Loucy (cell line): Measurements from ENCODE around the gene DOLK.

Experiments
- H2AFZ ChIP-seq: fragments of 200-600 bp; sonication (generic); 2 replicates; pipeline ENCODE4 v1.6.0; 2016; ENCODE audit warnings: antibody characterized with exemption, mild to moderate bottlenecking, low read length, moderate library complexity
- H3F3A ChIP-seq: fragments of 200-600 bp; 2 replicates; pipeline ENCODE4 v1.6.0; 2016; ENCODE audit warnings: antibody characterized with exemption, low read depth, mild to moderate bottlenecking
- H3K27me3 ChIP-seq: fragments of 200-600 bp; sonication (generic); 2 replicates; pipeline ENCODE4 v1.6.1; 2014; ENCODE audit warnings: low read length, mild to moderate bottlenecking; ENCODE audit not compliant: insufficient read depth, poor library complexity, severe bottlenecking
- H3K36me3 ChIP-seq: fragments of 200-600 bp; sonication (generic); 2 replicates; pipeline ENCODE4 v1.6.1; 2016; ENCODE audit warnings: low read length; ENCODE audit not compliant: insufficient read depth
- H3K4me1 ChIP-seq: fragments of 200-600 bp; sonication (generic); 2 replicates; pipeline ENCODE4 v1.5.1; 2014; ENCODE audit warnings: low read length, mild to moderate bottlenecking; ENCODE audit not compliant: insufficient read depth, poor library complexity, severe bottlenecking
- H3K4me2 ChIP-seq: fragments of 200-600 bp; sonication (generic); 2 replicates; pipeline ENCODE4 v1.6.0; 2014; ENCODE audit warnings: antibody characterized with exemption, low read length, low read depth, mild to moderate bottlenecking; ENCODE audit not compliant: poor library complexity, severe bottlenecking
- H3K4me3 ChIP-seq: fragments of 200-600 bp; sonication (generic); 2 replicates; pipeline ENCODE4 v1.5.1; 2014; ENCODE audit warnings: low read length, mild to moderate bottlenecking, mixed read lengths; ENCODE audit not compliant: poor library complexity, severe bottlenecking
- H3K79me2 ChIP-seq: fragments of 200-600 bp; sonication (generic); 2 replicates; pipeline ENCODE4 v1.6.1; 2014; ENCODE audit warnings: low read length; ENCODE audit not compliant: insufficient read depth
- H3K9ac ChIP-seq: fragments of 200-600 bp; sonication (generic); 2 replicates; pipeline ENCODE4 v1.6.0; 2014; ENCODE audit warnings: mild to moderate bottlenecking, low read depth, low read length, moderate library complexity; ENCODE audit not compliant: poor library complexity, severe bottlenecking
- H3K9me2 ChIP-seq: fragments of 200-600 bp; sonication (generic); replicated peaks from 2 replicates; pipeline ENCODE4 v1.6.1; 2016; ENCODE audit warnings: low read depth, low read length, mixed read lengths
- H3K9me3 ChIP-seq: fragments of 200-600 bp; sonication (generic); 2 replicates; pipeline ENCODE4 v1.6.1; 2014; ENCODE audit warnings: mild to moderate bottlenecking, antibody characterized with exemption, low read length, low read depth; ENCODE audit not compliant: insufficient read depth
- H4K20me1 ChIP-seq: fragments of 200-600 bp; sonication (generic); 2 replicates; pipeline ENCODE4 v1.6.0; 2014; ENCODE audit warnings: antibody characterized with exemption, low read length, mild to moderate bottlenecking; ENCODE audit not compliant: insufficient read depth, poor library complexity, severe bottlenecking
- EZH2phosphoT487 ChIP-seq: fragments of 200-600 bp; IDR thresholded peaks from 2 replicates; pipeline ENCODE4 v1.6.1; 2018; ENCODE audit warnings: antibody characterized with exemption, mild to moderate bottlenecking, moderate library complexity, borderline replicate concordance
- TF ChIP-seq, protein P1 (sequence below): fragments of 200-600 bp; sonication (generic); conservative IDR thresholded peaks from 2 replicates; pipeline ENCODE4 v1.5.1; 2014; ENCODE audit warnings: mild to moderate bottlenecking, antibody characterized with exemption, low read length

The DOLK gene

DNA sequence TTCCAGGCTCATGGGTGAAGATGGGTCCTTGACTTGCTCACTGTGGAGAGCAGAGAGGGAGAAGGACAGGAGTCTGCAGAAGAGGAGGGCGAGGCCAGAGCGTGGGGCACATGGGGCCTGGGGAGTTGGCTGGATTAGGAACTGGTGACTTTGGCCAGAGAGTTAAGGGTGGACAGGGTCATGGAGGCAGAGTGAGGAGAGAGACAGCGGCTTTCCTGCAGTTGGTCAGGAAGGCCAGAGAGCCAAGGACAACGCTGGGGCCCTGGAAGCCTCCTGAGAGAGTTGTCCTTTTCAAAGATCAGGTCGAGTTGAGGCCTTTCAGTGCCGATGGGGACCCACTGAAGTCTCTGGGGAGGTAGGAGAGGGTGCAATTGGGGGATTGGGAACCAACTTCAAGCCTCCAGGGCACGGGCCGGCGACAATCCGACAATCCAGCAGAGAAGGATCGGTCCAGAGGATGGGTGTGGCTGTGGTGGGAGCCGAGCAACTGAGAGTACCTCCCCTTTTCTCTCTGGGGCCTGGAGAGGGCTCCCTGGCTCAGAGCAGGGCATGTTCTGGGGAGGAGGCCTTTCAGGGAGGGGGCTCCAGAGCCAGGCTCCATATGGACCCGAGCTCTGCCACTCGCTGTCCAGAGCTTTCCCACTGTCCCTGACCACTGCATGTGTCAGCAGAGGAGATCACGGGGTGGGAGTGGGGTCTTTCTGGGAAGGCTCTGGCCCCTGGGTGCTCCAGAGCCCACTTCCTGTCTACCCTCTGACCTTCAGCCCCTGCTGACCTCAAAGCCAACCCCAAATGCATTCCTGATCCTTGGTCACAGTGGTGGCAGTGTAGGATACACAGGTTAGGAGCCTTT lies 34.1 kb downstream of the DOLK start:
- no peak overlapping the region for H3K4me3 ChIP-seq
- peaks cover 28% of the 10 kb centered on the region; the same call in 1 of the 2 replicates for H3K36me3 ChIP-seq
- H3K79me2 ChIP-seq = no peaks in the 10 kb centered on the region
- H4K20me1 ChIP-seq = no peaks in the 10 kb centered on the region
- no peaks in the 10 kb centered on the region for H3F3A ChIP-seq
- no peaks in the 10 kb centered on the region for H3K9me3 ChIP-seq
- H3K4me1 ChIP-seq = no peaks in the 10 kb centered on the region
- no peak overlapping the region for H2AFZ ChIP-seq
- TF ChIP-seq, protein P1, sequence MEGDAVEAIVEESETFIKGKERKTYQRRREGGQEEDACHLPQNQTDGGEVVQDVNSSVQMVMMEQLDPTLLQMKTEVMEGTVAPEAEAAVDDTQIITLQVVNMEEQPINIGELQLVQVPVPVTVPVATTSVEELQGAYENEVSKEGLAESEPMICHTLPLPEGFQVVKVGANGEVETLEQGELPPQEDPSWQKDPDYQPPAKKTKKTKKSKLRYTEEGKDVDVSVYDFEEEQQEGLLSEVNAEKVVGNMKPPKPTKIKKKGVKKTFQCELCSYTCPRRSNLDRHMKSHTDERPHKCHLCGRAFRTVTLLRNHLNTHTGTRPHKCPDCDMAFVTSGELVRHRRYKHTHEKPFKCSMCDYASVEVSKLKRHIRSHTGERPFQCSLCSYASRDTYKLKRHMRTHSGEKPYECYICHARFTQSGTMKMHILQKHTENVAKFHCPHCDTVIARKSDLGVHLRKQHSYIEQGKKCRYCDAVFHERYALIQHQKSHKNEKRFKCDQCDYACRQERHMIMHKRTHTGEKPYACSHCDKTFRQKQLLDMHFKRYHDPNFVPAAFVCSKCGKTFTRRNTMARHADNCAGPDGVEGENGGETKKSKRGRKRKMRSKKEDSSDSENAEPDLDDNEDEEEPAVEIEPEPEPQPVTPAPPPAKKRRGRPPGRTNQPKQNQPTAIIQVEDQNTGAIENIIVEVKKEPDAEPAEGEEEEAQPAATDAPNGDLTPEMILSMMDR = no peak
- no peak for TF ChIP-seq EZH2phosphoT487
- no peak overlapping the region for H3K4me2 ChIP-seq
- no peak overlapping the region for H3K9ac ChIP-seq
- no peaks in the 10 kb centered on the region for H3K27me3 ChIP-seq
- H3K9me2 ChIP-seq = no peaks in the 10 kb centered on the region

DNA sequence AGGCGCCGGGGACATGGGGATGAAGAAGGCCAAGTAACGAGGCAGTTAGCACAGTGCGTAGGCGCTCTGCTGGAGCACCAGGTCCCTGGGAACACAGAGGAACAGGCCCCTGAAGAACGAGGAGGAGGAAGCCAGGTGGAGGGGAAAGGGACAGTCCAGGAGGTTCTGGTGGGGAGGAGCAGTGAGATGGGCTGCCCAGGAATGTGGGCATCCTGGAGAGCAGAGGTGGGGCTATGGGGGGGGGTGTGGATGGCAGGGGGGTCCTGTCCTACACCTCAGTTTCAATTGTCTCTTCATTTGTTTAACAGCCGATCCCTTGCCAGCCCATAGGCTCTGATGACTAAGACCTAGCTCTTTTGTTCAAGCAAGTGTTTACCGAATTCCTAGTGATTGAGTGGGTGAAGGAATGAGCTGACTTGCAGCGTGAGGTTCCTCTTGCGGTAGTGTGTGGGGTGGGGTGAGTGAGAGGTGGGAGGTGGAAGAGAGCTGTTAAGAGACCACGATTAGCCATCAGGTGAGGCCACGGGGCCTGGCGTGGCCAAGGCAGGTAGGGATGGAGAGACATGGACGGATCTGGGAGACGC lies 35.0 kb downstream of the DOLK start:
- no peak overlapping the region for H3K4me2 ChIP-seq
- no peak overlapping the region for H3K9ac ChIP-seq
- H3K27me3 ChIP-seq = no peaks in the 10 kb centered on the region
- no peaks in the 10 kb centered on the region for H3K9me3 ChIP-seq
- H3K4me3 ChIP-seq = no peak overlapping the region
- TF ChIP-seq, protein P1 = no peak
- TF ChIP-seq EZH2phosphoT487 = no peak
- H3K4me1 ChIP-seq = no peaks in the 10 kb centered on the region
- peaks cover 26% of the 10 kb centered on the region; the same call in 1 of the 2 replicates for H3K36me3 ChIP-seq
- no peaks in the 10 kb centered on the region for H3F3A ChIP-seq
- H4K20me1 ChIP-seq = no peaks in the 10 kb centered on the region
- H3K9me2 ChIP-seq = no peaks in the 10 kb centered on the region
- no peak overlapping the region for H2AFZ ChIP-seq
- no peaks in the 10 kb centered on the region for H3K79me2 ChIP-seq

DNA sequence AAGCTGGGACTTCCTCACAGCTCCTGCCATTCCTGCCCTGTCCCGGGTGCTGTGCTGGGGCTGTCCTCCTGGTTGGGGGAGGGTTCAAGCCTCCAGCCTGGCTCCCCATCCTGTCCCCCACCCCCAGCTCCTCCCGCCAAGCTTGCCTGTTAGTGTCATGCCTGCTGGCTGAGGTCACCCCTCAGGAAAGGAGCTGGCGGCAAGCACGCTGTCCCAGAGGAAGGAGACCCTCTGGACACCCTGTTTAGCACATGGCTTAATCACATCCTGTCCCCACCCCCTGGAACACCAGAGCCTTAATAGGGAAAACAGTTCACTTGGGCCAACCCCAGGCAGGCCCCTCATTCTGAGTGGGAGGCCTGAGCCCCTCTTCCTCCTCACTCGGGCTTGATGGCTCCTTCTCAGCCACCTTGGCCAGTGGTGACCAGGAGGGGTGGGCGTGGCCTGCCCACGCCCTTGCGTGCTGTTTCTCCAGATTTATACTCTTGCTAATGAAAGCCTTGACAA lies 35.8 kb downstream of the DOLK start:
- Histone ChIP-seq H3K4me1 (no peaks in the 10 kb centered on the region), H3F3A (no peaks in the 10 kb centered on the region), H3K9me3 (no peaks in the 10 kb centered on the region), H2AFZ (no peak overlapping the region), H3K9me2 (no peaks in the 10 kb centered on the region), H3K36me3 (peaks cover 24% of the 10 kb centered on the region; the same call in 1 of the 2 replicates), H3K4me2 (no peak overlapping the region), H4K20me1 (no peaks in the 10 kb centered on the region), H3K27me3 (no peaks in the 10 kb centered on the region), H3K79me2 (no peaks in the 10 kb centered on the region), H3K9ac (no peak overlapping the region), H3K4me3 (no peak overlapping the region)
- TF ChIP-seq, protein P1 = no peak
- TF ChIP-seq EZH2phosphoT487 = no peak
